ENCODE measurements around the gene REC8.
"Not testable (repeated sequence)": the region's sequence is repeated elsewhere in the genome, so short reads cannot be mapped to it uniquely, and the experiment has no call there.

The REC8 gene

GRCh38 chr14:24185026-24185425, 13.1 kb downstream of the REC8 start:
- DNase-seq: no peak

GRCh38 chr14:24185741-24186140, 13.9 kb downstream of the REC8 start:
- no peak for DNase-seq

- DNase-seq: no peak
Observed at GRCh38 chr14:24186831-24187538, 15.1 kb downstream of the REC8 start.

GRCh38 chr14:24187539-24187915, 15.6 kb downstream of the REC8 start:
- no peak for DNase-seq

- DNase-seq: peak; percentile 96 to 97
Observed at GRCh38 chr14:24188251-24189058, 16.6 kb downstream of the REC8 start, which contains the start of gene IPO4. Gene IPO4, minus strand, starts transcription at chr14:24188816. Its CDS starts 29 bp downstream, at chr14:24188787.

- no peak for DNase-seq
Observed at GRCh38 chr14:24189059-24189375, 17.1 kb downstream of the REC8 start.

- no peak for DNase-seq
Observed at GRCh38 chr14:24189460-24189859, 17.6 kb downstream of the REC8 start.

- no peak for DNase-seq
Observed at GRCh38 chr14:24190416-24190815, 18.5 kb downstream of the REC8 start.

GRCh38 chr14:24192933-24193332, 21.1 kb downstream of the REC8 start:
- no peak for DNase-seq

GRCh38 chr14:24194186-24194872, 22.4 kb downstream of the REC8 start:
- DNase-seq: no peak

GRCh38 chr14:24194873-24195185, 22.9 kb downstream of the REC8 start:
- no peak for DNase-seq

GRCh38 chr14:24195186-24196070, 23.5 kb downstream of the REC8 start, which contains the start of gene TM9SF1:
Gene TM9SF1, minus strand, starts transcription at chr14:24195441. Its CDS starts 422 bp downstream, at chr14:24195019.
- peak; percentile 91 to 92 for DNase-seq

GRCh38 chr14:24196071-24197055, 24.5 kb downstream of the REC8 start:
- no peak for DNase-seq

- DNase-seq: no peak
Observed at GRCh38 chr14:24197056-24197450, 25.2 kb downstream of the REC8 start.

- no peak for DNase-seq
Observed at GRCh38 chr14:24198814-24199524, 27.1 kb downstream of the REC8 start.

GRCh38 chr14:24202538-24202937, 30.7 kb downstream of the REC8 start:
- DNase-seq: not testable (repeated sequence)

- not testable (repeated sequence) for DNase-seq
Observed at GRCh38 chr14:24203249-24203886, 31.5 kb downstream of the REC8 start.

- no peak for DNase-seq
Observed at GRCh38 chr14:24204163-24205146, 32.6 kb downstream of the REC8 start.
